Smooth muscle cell (in vitro differentiated cells): Measurements from ENCODE around the gene GRAMD1A. TPM values are rescaled to one million over a fixed set of nuclear protein-coding genes. Genes with fewer than 3 reads are reported as not detected.

ENCODE experiments used
- DNase-seq: peaks from one replicate; lab custom pipeline; 2025; ENCODE audit not compliant: unreplicated experiment; lab: John Stamatoyannopoulos, UW
- H2AFZ ChIP-seq: fragments of 200-600 bp; sonication (generic); 2 replicates; pipeline ENCODE4 v1.6.0; 2016; ENCODE audit warnings: antibody characterized with exemption, low read depth, mild to moderate bottlenecking
- H3F3A ChIP-seq: fragments of 200-600 bp; sonication (generic); 2 replicates; pipeline ENCODE4 v1.6.0; 2017; ENCODE audit warnings: antibody characterized with exemption, low read depth
- H3K27ac ChIP-seq: fragments of 200-600 bp; sonication (generic); 2 replicates; pipeline ENCODE4 v1.5.1; 2016; ENCODE audit warnings: low read depth, mild to moderate bottlenecking
- H3K27me3 ChIP-seq: fragments of 200-600 bp; sonication (generic); 2 replicates; pipeline ENCODE4 v1.6.1; 2016; ENCODE audit warnings: low read depth, mild to moderate bottlenecking
- H3K36me3 ChIP-seq: fragments of 200-600 bp; sonication (generic); 2 replicates; pipeline ENCODE4 v1.5.1; 2016; ENCODE audit warnings: low read depth
- H3K4me1 ChIP-seq: fragments of 200-600 bp; sonication (generic); 2 replicates; pipeline ENCODE4 v1.5.1; 2016; ENCODE audit warnings: low read depth
- H3K4me2 ChIP-seq: fragments of 200-600 bp; sonication (generic); 2 replicates; pipeline ENCODE4 v1.6.0; 2016; ENCODE audit warnings: mild to moderate bottlenecking
- H3K4me3 ChIP-seq: fragments of 200-600 bp; sonication (generic); 2 replicates; pipeline ENCODE4 v1.5.1; 2016; ENCODE audit warnings: mild to moderate bottlenecking
- H3K79me2 ChIP-seq: fragments of 200-600 bp; sonication (generic); 2 replicates; pipeline ENCODE4 v1.6.0; 2016; ENCODE audit warnings: low read depth, mild to moderate bottlenecking
- H3K9ac ChIP-seq: fragments of 200-600 bp; sonication (generic); 2 replicates; pipeline ENCODE4 v1.6.0; 2016; ENCODE audit warnings: low read depth
- H3K9me3 ChIP-seq: fragments of 200-600 bp; sonication (generic); replicated peaks from 2 replicates; pipeline ENCODE4 v1.5.1; 2016; ENCODE audit warnings: low read depth
- H4K20me1 ChIP-seq: fragments of 200-600 bp; sonication (generic); 2 replicates; pipeline ENCODE4 v1.6.0; 2016; ENCODE audit warnings: low read depth
- WGBS: methylation state at CpG from one replicate; pipeline ENCODE4 v1.1.7; 2016; ENCODE audit warnings: low lambda C conversion rate; 5-methylcytosine and 5-hydroxymethylcytosine counted together
- polyA plus RNA-seq: library from polyadenylated mRNA; unstranded; fragments of >200 nt; fragmentation: Nextera tagmentation; extraction: Ambion mirVana; gene quantifications from 2 replicates; pipeline ENCODE4 v1.2.1, GENCODE V29; 2016
- total RNA-seq: library from RNA; depleted of rRNA; stranded (reverse); fragments of >200 nt; gene quantifications from 2 replicates; pipeline ENCODE4 v1.2.3, GENCODE V29; 2014
- TF ChIP-seq, protein P1 (sequence below): fragments of 200-600 bp; sonication (generic); IDR thresholded peaks from 2 replicates; pipeline ENCODE4 v1.5.1; 2017; ENCODE audit warnings: borderline replicate concordance, mild to moderate bottlenecking, antibody characterized with exemption; ENCODE audit not compliant: insufficient read depth, poor library complexity, severe bottlenecking

Gene GRAMD1A
- total and polyA plus RNA-seq, 2 experiments from 2014 or later: 27.6 to 59.6 TPM

GRCh38 chr19:34985249-34986022, 14.7 kb upstream of the GRAMD1A start:
- H3K27ac ChIP-seq: no peak overlapping the region
- H2AFZ ChIP-seq: peak overlapping the region; percentile 62
- TF ChIP-seq, protein P1, sequence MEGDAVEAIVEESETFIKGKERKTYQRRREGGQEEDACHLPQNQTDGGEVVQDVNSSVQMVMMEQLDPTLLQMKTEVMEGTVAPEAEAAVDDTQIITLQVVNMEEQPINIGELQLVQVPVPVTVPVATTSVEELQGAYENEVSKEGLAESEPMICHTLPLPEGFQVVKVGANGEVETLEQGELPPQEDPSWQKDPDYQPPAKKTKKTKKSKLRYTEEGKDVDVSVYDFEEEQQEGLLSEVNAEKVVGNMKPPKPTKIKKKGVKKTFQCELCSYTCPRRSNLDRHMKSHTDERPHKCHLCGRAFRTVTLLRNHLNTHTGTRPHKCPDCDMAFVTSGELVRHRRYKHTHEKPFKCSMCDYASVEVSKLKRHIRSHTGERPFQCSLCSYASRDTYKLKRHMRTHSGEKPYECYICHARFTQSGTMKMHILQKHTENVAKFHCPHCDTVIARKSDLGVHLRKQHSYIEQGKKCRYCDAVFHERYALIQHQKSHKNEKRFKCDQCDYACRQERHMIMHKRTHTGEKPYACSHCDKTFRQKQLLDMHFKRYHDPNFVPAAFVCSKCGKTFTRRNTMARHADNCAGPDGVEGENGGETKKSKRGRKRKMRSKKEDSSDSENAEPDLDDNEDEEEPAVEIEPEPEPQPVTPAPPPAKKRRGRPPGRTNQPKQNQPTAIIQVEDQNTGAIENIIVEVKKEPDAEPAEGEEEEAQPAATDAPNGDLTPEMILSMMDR: no peak
- no peak overlapping the region for H3K4me3 ChIP-seq
- WGBS: 64% methylated on average over 7 of the region's 7 CpGs
- no peaks in the 10 kb centered on the region for H3K79me2 ChIP-seq
- H3K9me3 ChIP-seq: no peaks in the 10 kb centered on the region
- no peak overlapping the region for H3K9ac ChIP-seq
- no peaks in the 10 kb centered on the region for H3F3A ChIP-seq
- H3K4me2 ChIP-seq: no peak overlapping the region
- DNase-seq: no peak
- no peaks in the 10 kb centered on the region for H3K27me3 ChIP-seq
- H3K36me3 ChIP-seq: no peaks in the 10 kb centered on the region
- no peaks in the 10 kb centered on the region for H3K4me1 ChIP-seq
- no peaks in the 10 kb centered on the region for H4K20me1 ChIP-seq

- H3F3A ChIP-seq: no peaks in the 10 kb centered on the region
- H3K4me3 ChIP-seq: no peak overlapping the region
- H3K36me3 ChIP-seq: no peaks in the 10 kb centered on the region
- no peaks in the 10 kb centered on the region for H3K9me3 ChIP-seq
- TF ChIP-seq, protein P1: no peak
- no peak overlapping the region for H3K4me2 ChIP-seq
- WGBS: 100% methylated on average over 1 of the region's 1 CpG
- H2AFZ ChIP-seq: no peak overlapping the region
- H3K4me1 ChIP-seq: no peaks in the 10 kb centered on the region
- DNase-seq: no peak
- H3K79me2 ChIP-seq: no peaks in the 10 kb centered on the region
- no peak overlapping the region for H3K27ac ChIP-seq
- no peak overlapping the region for H3K9ac ChIP-seq
- no peaks in the 10 kb centered on the region for H4K20me1 ChIP-seq
- H3K27me3 ChIP-seq: no peaks in the 10 kb centered on the region
These were observed 12.0 kb upstream of the GRAMD1A start for GRCh38 chr19:34988119-34988518.

GRCh38 chr19:34989298-34989697, 10.8 kb upstream of the GRAMD1A start:
- Histone ChIP-seq H4K20me1 (no peaks in the 10 kb centered on the region), H3K79me2 (no peaks in the 10 kb centered on the region), H3K4me2 (no peak overlapping the region), H3K9ac (no peak overlapping the region), H3K27me3 (no peaks in the 10 kb centered on the region), H3K4me1 (no peaks in the 10 kb centered on the region), H3K4me3 (no peak overlapping the region), H3K27ac (no peak overlapping the region), H3K36me3 (no peaks in the 10 kb centered on the region), H2AFZ (no peak overlapping the region), H3F3A (no peaks in the 10 kb centered on the region), H3K9me3 (no peaks in the 10 kb centered on the region)
- DNase-seq: no peak
- 86% methylated on average over 6 of the region's 6 CpGs for WGBS
- TF ChIP-seq, protein P1: no peak
